Coronary artery (tissue), 2 donors: ENCODE data around the gene CIAO2B.
"Not testable (repeated sequence)": the region's sequence is repeated elsewhere in the genome, so short reads cannot be mapped to it uniquely, and the experiment has no call there.

Experiments
- DNase-seq: peaks from one replicate; pipeline ENCODE4 v3.0.0-alpha.2; 2017; ENCODE audit warnings: low spot score
- H3K27ac ChIP-seq, 2 donors: fragments of 200-600 bp; sonication (generic); one replicate each; pipeline ENCODE4 v1.5.1; 2016 to 2019
- H3K4me3 ChIP-seq: fragments of 200-600 bp; sonication (generic); 2 replicates; pipeline ENCODE4 v1.5.1; 2016; ENCODE audit warnings: mild to moderate bottlenecking, moderate library complexity
- TF ChIP-seq, protein P1 (sequence below): fragments of 200-600 bp; sonication (generic); IDR thresholded peaks from one replicate; pipeline ENCODE4 v1.5.1; 2019; ENCODE audit warnings: antibody characterized with exemption

Gene CIAO2B

GRCh38 chr16:66898207-66898606 is 36.0 kb downstream of the CIAO2B start:
- Histone ChIP-seq H3K27ac (peak overlapping the region; percentile 95 to 97), H3K4me3 (no peak overlapping the region)
- TF ChIP-seq, protein P1, sequence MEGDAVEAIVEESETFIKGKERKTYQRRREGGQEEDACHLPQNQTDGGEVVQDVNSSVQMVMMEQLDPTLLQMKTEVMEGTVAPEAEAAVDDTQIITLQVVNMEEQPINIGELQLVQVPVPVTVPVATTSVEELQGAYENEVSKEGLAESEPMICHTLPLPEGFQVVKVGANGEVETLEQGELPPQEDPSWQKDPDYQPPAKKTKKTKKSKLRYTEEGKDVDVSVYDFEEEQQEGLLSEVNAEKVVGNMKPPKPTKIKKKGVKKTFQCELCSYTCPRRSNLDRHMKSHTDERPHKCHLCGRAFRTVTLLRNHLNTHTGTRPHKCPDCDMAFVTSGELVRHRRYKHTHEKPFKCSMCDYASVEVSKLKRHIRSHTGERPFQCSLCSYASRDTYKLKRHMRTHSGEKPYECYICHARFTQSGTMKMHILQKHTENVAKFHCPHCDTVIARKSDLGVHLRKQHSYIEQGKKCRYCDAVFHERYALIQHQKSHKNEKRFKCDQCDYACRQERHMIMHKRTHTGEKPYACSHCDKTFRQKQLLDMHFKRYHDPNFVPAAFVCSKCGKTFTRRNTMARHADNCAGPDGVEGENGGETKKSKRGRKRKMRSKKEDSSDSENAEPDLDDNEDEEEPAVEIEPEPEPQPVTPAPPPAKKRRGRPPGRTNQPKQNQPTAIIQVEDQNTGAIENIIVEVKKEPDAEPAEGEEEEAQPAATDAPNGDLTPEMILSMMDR: no peak
- DNase-seq: no peak

DNA sequence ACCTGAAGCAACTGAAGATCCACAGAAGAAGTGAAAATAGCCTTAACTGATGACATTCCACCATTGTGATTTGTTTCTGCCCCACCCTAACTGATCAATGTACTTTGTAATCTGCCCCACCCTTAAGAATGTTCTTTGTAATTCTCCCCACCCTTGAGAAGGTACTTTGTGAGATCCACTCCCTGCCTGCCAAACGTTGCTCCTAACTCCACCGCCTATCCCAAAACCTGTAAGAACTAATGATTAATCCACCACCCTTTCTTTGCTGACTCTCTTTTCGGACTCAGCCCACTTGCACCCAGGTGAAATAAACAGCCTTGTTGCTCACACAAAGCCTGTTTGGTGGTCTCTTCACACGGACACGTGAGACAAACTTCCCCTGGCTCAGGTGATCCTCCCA is 37.5 kb downstream of the CIAO2B start:
- DNase-seq, H3K4me3 ChIP-seq: not testable (repeated sequence)
- H3K27ac ChIP-seq: peak overlapping the region; percentile 71 to 85

GRCh38 chr16:66895999-66896398 is 38.2 kb downstream of the CIAO2B start:
- TF ChIP-seq, protein P1: no peak
- Histone ChIP-seq H3K4me3 (no peak overlapping the region), H3K27ac (peak overlapping the region; percentile 62 to 85)
- no peak for DNase-seq

DNA sequence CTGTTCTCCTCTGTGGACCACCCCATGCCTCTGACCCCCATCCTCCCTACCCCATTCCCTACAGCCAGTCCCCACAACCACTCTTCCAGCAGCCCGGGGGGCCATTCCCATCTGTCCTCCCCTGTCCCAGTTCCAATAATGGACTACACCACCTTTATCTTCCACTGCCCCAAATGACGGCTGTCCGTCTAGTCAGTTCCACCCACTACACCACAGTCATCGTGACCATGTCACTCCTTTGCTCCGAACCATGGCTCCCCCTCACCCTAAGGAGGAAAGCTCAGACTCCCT is 38.6 kb downstream of the CIAO2B start:
- H3K27ac ChIP-seq: peak overlapping the region; percentile 62 to 85
- H3K4me3 ChIP-seq: no peak overlapping the region
- DNase-seq: no peak
- TF ChIP-seq, protein P1: no peak

DNA sequence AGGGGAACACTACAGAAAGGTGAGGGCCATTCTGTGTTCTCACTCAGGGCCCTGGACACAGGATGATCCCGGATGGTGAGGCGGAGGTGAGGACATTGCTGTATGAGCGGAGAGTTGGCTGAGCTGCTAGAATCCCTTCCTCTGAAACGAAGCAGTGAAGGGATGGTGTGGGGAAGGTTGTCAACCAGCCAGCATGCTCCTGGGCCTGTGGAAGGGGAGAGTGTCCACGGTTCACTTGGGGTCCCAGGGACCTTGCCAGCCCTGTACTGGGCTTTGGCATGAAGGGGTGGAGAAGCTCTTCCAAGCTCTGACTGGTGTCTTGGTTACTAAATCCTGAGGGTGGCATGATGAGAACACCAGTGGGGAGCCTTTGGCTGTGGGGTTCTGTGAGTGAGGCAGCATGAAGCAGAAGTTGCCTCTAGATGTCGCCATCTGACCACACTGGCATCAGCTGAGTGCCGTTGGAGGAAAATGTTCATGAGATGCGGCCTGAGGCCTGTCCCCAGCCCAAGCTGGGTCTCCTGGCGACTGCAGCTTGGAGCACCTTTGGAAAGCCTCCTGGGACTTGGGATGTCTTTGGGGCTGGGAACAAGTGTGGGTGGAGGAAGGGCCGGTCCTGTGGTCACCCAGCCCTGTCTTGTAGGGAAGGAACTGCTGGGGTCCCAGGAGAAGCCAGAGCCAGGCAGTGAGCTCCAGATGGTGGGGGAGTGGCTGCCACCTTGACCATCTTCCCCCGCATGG is 39.1 kb downstream of the CIAO2B start:
- Histone ChIP-seq H3K27ac (peak overlapping the region; percentile 62 to 85), H3K4me3 (no peak overlapping the region)
- TF ChIP-seq, protein P1: peak; percentile 78
- DNase-seq: no peak

DNA sequence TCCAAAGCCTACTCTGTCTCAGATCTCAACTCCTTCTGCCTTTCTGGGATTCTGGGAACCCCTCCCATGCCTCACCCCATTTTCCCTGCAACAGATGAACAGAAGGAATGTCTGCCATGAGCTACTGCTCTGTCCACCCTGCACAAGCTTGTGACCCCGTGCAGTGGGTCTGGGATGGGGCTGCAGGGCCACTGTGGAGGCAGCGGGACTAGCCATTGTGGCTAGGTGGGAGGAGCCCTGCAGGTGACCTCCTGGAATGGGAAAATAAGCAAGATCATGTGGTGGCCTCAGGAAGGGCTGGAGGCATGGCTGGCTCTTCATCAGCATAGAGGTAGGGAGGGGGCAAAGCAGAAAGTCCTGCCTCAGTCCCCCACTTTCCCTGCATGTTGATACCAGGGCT is 40.1 kb downstream of the CIAO2B start:
- no peak overlapping the region for H3K4me3 ChIP-seq
- H3K27ac ChIP-seq: no peak overlapping the region
- DNase-seq: no peak
- TF ChIP-seq, protein P1: no peak

- DNase-seq: no peak
- Histone ChIP-seq H3K4me3 (no peak overlapping the region), H3K27ac (no peak overlapping the region)
- TF ChIP-seq, protein P1: no peak
These were observed 42.4 kb downstream of the CIAO2B start for GRCh38 chr16:66891797-66892196.
